Measurements from ENCODE around the gene CCDC192.

DNA sequence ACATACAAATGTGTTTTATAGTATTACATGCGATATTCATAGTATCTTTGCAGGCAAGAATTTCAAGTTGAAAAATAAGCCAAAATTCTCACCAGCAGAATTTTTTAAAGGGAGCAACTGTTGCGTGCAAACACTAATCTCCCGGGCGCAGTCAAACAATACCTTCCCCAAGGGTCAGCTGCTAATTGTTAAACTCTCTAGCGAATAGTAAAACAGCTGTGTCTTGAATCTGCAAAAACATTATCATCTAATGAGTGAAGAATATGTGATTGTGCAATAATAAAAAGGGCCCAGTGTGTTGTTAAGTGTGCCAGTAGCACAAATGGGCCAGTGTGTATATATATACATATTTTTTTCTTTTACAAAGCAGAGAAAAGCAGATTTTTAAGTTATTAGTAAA lies 131.4 kb downstream of the CCDC192 start:
- TF ChIP-seq, protein P1, sequence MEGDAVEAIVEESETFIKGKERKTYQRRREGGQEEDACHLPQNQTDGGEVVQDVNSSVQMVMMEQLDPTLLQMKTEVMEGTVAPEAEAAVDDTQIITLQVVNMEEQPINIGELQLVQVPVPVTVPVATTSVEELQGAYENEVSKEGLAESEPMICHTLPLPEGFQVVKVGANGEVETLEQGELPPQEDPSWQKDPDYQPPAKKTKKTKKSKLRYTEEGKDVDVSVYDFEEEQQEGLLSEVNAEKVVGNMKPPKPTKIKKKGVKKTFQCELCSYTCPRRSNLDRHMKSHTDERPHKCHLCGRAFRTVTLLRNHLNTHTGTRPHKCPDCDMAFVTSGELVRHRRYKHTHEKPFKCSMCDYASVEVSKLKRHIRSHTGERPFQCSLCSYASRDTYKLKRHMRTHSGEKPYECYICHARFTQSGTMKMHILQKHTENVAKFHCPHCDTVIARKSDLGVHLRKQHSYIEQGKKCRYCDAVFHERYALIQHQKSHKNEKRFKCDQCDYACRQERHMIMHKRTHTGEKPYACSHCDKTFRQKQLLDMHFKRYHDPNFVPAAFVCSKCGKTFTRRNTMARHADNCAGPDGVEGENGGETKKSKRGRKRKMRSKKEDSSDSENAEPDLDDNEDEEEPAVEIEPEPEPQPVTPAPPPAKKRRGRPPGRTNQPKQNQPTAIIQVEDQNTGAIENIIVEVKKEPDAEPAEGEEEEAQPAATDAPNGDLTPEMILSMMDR (IDR thresholded peaks at IDR 0.05; ENCODE audit: extremely low read depth in 1 of 2, insufficient read depth in 1 of 2, low read depth in 1 of 2, low read length in 2 of 2), result no peak
- TF ChIP-seq POLR2A (IDR thresholded peaks at IDR 0.05; ENCODE audit: low read depth, low read length) (no peak), POLR2AphosphoS5 (IDR thresholded peaks at IDR 0.05; ENCODE audit: insufficient read depth, low read depth, low read length) (no peak), EZH2 (IDR thresholded peaks at IDR 0.05; ENCODE audit: borderline replicate concordance, low read depth, low read length, severe bottlenecking) (no peak), MYC (IDR thresholded peaks at IDR 0.05; ENCODE audit: low read depth, low read length) (no peak)
- TF ChIP-seq, protein P2, sequence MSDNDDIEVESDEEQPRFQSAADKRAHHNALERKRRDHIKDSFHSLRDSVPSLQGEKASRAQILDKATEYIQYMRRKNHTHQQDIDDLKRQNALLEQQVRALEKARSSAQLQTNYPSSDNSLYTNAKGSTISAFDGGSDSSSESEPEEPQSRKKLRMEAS (IDR thresholded peaks at IDR 0.05; ENCODE audit: insufficient read depth, insufficient read length), result no peak

Data from endothelial cell of umbilical vein (primary cell).